Stimulated activated CD8-positive, alpha-beta memory T cell treated with anti-CD3 and anti-CD28 coated beads, Interleukin-15, amount 100 ng/mL, for 4 hours (primary cell): ENCODE measurements around the gene CFAP77.

Experiments
- DNase-seq, 2 donors: peaks; one replicate each; pipeline ENCODE4 v3.0.0-alpha.2; 2020; ENCODE audit warnings: low read depth in 2 of 2

Gene CFAP77

GRCh38 chr9:132451276-132451675 is 41.3 kb downstream of the CFAP77 start:
- peak; percentile 2 to 8 for DNase-seq

GRCh38 chr9:132456241-132456640 is 46.2 kb downstream of the CFAP77 start:
- DNase-seq, result no peak

GRCh38 chr9:132457504-132458236 is 47.7 kb downstream of the CFAP77 start:
- DNase-seq, result no peak

- no peak for DNase-seq
These were observed 48.4 kb downstream of the CFAP77 start for GRCh38 chr9:132458432-132458831.

- DNase-seq, result no peak
These were observed 49.6 kb downstream of the CFAP77 start for GRCh38 chr9:132459661-132460060.

GRCh38 chr9:132460240-132460639 is 50.2 kb downstream of the CFAP77 start:
- DNase-seq, result no peak

GRCh38 chr9:132461281-132461896 is 51.4 kb downstream of the CFAP77 start:
- DNase-seq, result no peak

GRCh38 chr9:132461971-132462370 is 52.0 kb downstream of the CFAP77 start:
- no peak for DNase-seq

GRCh38 chr9:132464547-132464946 is 54.5 kb downstream of the CFAP77 start:
- DNase-seq, result no peak

- DNase-seq, result no peak
These were observed 55.2 kb downstream of the CFAP77 start for GRCh38 chr9:132465131-132465635.

GRCh38 chr9:132472199-132472598 is 62.2 kb downstream of the CFAP77 start:
- DNase-seq, result no peak

- no peak for DNase-seq
These were observed 62.6 kb downstream of the CFAP77 start for GRCh38 chr9:132472599-132472998.

- DNase-seq, result no peak
These were observed 64.2 kb downstream of the CFAP77 start for GRCh38 chr9:132474253-132474652.

GRCh38 chr9:132478353-132479050 is 68.5 kb downstream of the CFAP77 start:
- DNase-seq, result no peak

- no peak for DNase-seq
These were observed 69.7 kb downstream of the CFAP77 start for GRCh38 chr9:132479733-132480132.

- DNase-seq, result no peak
These were observed 71.2 kb downstream of the CFAP77 start for GRCh38 chr9:132481053-132481849.

- DNase-seq, result no peak
These were observed 72.3 kb downstream of the CFAP77 start for GRCh38 chr9:132482196-132482813.

GRCh38 chr9:132485393-132485792 is 75.4 kb downstream of the CFAP77 start:
- DNase-seq, result no peak

GRCh38 chr9:132486706-132487350 is 76.8 kb downstream of the CFAP77 start:
- DNase-seq, result peak; percentile 7 to 9

- DNase-seq, result no peak
These were observed 77.4 kb downstream of the CFAP77 start for GRCh38 chr9:132487351-132487791.
